ENCODE data around the gene DEFB113.

The DEFB113 gene

GRCh38 chr6:49935387-49935786, 34.0 kb downstream of the DEFB113 start:
- no peak for DNase-seq (ENCODE audit: low read depth)

- no peak for DNase-seq (ENCODE audit: low read depth)
Observed at GRCh38 chr6:49934770-49935169, 34.7 kb downstream of the DEFB113 start.

- DNase-seq (ENCODE audit: low read depth): no peak
Observed at GRCh38 chr6:49933526-49933925, 35.9 kb downstream of the DEFB113 start.

GRCh38 chr6:49929340-49929739, 40.1 kb downstream of the DEFB113 start:
- no peak for DNase-seq (ENCODE audit: low read depth)

GRCh38 chr6:49923826-49924225, 45.6 kb downstream of the DEFB113 start:
- no peak for DNase-seq (ENCODE audit: low read depth)

GRCh38 chr6:49919935-49920644, 49.3 kb downstream of the DEFB113 start:
- DNase-seq (ENCODE audit: low read depth): no peak

GRCh38 chr6:49919261-49919660, 50.2 kb downstream of the DEFB113 start:
- no peak for DNase-seq (ENCODE audit: low read depth)

- DNase-seq (ENCODE audit: low read depth): no peak
Observed at GRCh38 chr6:49918787-49919186, 50.6 kb downstream of the DEFB113 start.

Data from stimulated activated CD8-positive, alpha-beta memory T cell treated with anti-CD3 and anti-CD28 coated beads, Interleukin-4, amount 100 ng/mL, for 24 hours (primary cell).